Mesenchymal stem cell (in vitro differentiated cells and primary cell): Measurements from ENCODE around the gene PSMB2. TPM values are rescaled to one million over a fixed set of nuclear protein-coding genes. Genes with fewer than 3 reads are reported as not detected.
A peak's percentile ranks its signal among the peaks of the same experiment; 100 is the strongest.
"Not testable (repeated sequence)": the region's sequence is repeated elsewhere in the genome, so short reads cannot be mapped to it uniquely, and the experiment has no call there.

Experiments
- DNase-seq: peaks from one replicate; pipeline ENCODE4 v3.0.0-alpha.2; 2013
- H2AFZ ChIP-seq: one replicate; pipeline ENCODE4 v1.6.1; 2013; ENCODE audit warnings: low read depth, mild to moderate bottlenecking, control low read depth, inconsistent platforms, low read length, moderate library complexity
- H2AK5ac ChIP-seq: 2 replicates; pipeline ENCODE4 v1.6.1; 2013; ENCODE audit warnings: low read length, moderate library complexity, mild to moderate bottlenecking, inconsistent platforms; ENCODE audit not compliant: severe bottlenecking
- H2BK120ac ChIP-seq: one replicate; pipeline ENCODE4 v1.6.1; 2013; ENCODE audit warnings: low read depth, mild to moderate bottlenecking, inconsistent platforms, low read length, moderate library complexity
- H2BK12ac ChIP-seq, 2 experiments: one replicate each; pipeline ENCODE4 v1.6.1; 2013; ENCODE audit warnings: inconsistent platforms in 2 of 2, low read length in 2 of 2, mild to moderate bottlenecking in 2 of 2, moderate library complexity in 2 of 2, control low read depth in 1 of 2
- H2BK15ac ChIP-seq: one replicate; pipeline ENCODE4 v1.6.1; 2013; ENCODE audit warnings: mild to moderate bottlenecking, low read depth, inconsistent platforms; ENCODE audit not compliant: poor library complexity, severe bottlenecking
- H2BK5ac ChIP-seq: 2 replicates; pipeline ENCODE4 v1.6.1; 2013; ENCODE audit warnings: low read depth, mild to moderate bottlenecking, low read length, control low read depth, inconsistent platforms; ENCODE audit not compliant: poor library complexity, severe bottlenecking
- H3K14ac ChIP-seq, 2 experiments: one replicate each; pipeline ENCODE4 v1.6.1; 2013; ENCODE audit warnings: inconsistent platforms in 2 of 2, low read length in 2 of 2, control low read depth in 1 of 2, mild to moderate bottlenecking in 1 of 2, moderate library complexity in 1 of 2
- H3K18ac ChIP-seq, 2 experiments: one replicate each; pipeline ENCODE4 v1.6.1; 2013; ENCODE audit warnings: inconsistent platforms in 2 of 2, low read length in 2 of 2, control low read depth in 1 of 2, low read depth in 1 of 2, mild to moderate bottlenecking in 1 of 2
- H3K23ac ChIP-seq, 2 experiments: one replicate each; pipeline ENCODE4 v1.6.1; 2013; ENCODE audit warnings: inconsistent platforms in 2 of 2, low read length in 2 of 2, mild to moderate bottlenecking in 2 of 2, moderate library complexity in 2 of 2, control low read depth in 1 of 2
- H3K27ac ChIP-seq: 2 replicates; pipeline ENCODE4 v1.5.1; 2013; ENCODE audit warnings: mild to moderate bottlenecking, moderate library complexity, low read length, control low read depth, inconsistent platforms; ENCODE audit not compliant: poor library complexity, severe bottlenecking
- H3K27me3 ChIP-seq, 2 experiments: 2 replicates each; pipeline versions ENCODE4 v1.6.1 to v1.7.0; 2013; ENCODE audit warnings: low read length in 2 of 2, mild to moderate bottlenecking in 2 of 2, moderate library complexity in 2 of 2, control low read depth in 1 of 2, inconsistent platforms in 1 of 2; ENCODE audit not compliant: control insufficient read depth in 1 of 2, insufficient read depth in 1 of 2
- H3K36me3 ChIP-seq, 2 experiments: 2 replicates each; pipeline versions ENCODE4 v1.6.1 to v1.7.0; 2013; ENCODE audit warnings: low read length in 2 of 2, control low read depth in 1 of 2, inconsistent platforms in 1 of 2, low read depth in 1 of 2, mild to moderate bottlenecking in 1 of 2; ENCODE audit not compliant: insufficient read depth in 2 of 2, control insufficient read depth in 1 of 2
- H3K4ac ChIP-seq, 2 experiments: one replicate each; pipeline ENCODE4 v1.6.1; 2013; ENCODE audit warnings: inconsistent platforms in 2 of 2, low read length in 2 of 2, mild to moderate bottlenecking in 2 of 2, moderate library complexity in 2 of 2, control low read depth in 1 of 2, low read depth in 1 of 2
- H3K4me1 ChIP-seq: 2 replicates; pipeline ENCODE4 v1.6.1; 2013; ENCODE audit warnings: low read depth, low read length, control low read depth; ENCODE audit not compliant: control insufficient read depth, insufficient read depth
- H3K4me2 ChIP-seq: 2 replicates; pipeline ENCODE4 v1.6.1; 2013; ENCODE audit warnings: low read length, mild to moderate bottlenecking, inconsistent platforms; ENCODE audit not compliant: poor library complexity, severe bottlenecking
- H3K4me3 ChIP-seq, 2 experiments: 2 replicates each; pipeline versions ENCODE4 v1.5.1 to v1.7.0; 2013; ENCODE audit warnings: low read length in 2 of 2, mild to moderate bottlenecking in 2 of 2, control low read depth in 1 of 2, low read depth in 1 of 2; ENCODE audit not compliant: insufficient read depth in 1 of 2
- H3K79me1 ChIP-seq: replicated peaks from 2 replicates; pipeline ENCODE4 v1.6.1; 2013; ENCODE audit warnings: mild to moderate bottlenecking, control low read depth, low read length, inconsistent platforms; ENCODE audit not compliant: poor library complexity, severe bottlenecking
- H3K9ac ChIP-seq: 2 replicates; pipeline ENCODE4 v1.7.0; 2013; ENCODE audit warnings: mild to moderate bottlenecking, low read length, moderate library complexity
- H3K9me3 ChIP-seq: 2 replicates; pipeline ENCODE4 v1.7.0; 2013; ENCODE audit warnings: mild to moderate bottlenecking, low read length; ENCODE audit not compliant: control insufficient read depth
- H4K8ac ChIP-seq: one replicate; pipeline ENCODE4 v1.6.1; 2013; ENCODE audit warnings: inconsistent platforms, mild to moderate bottlenecking, low read length, moderate library complexity
- H4K91ac ChIP-seq: one replicate; pipeline ENCODE4 v1.6.1; 2013; ENCODE audit warnings: mild to moderate bottlenecking, low read length, inconsistent platforms
- WGBS: methylation state at CpG from one replicate; pipeline ENCODE4 v1.1.7; 2013; ENCODE audit warnings: mixed read lengths; 5-methylcytosine and 5-hydroxymethylcytosine counted together
- polyA plus RNA-seq, 2 experiments: library from polyadenylated mRNA; stranded (reverse); fragments of 200-250 nt; gene quantifications; one replicate each; pipeline ENCODE4 v1.2.3, GENCODE V29; 2013

Gene PSMB2
- polyA plus RNA-seq (2013, experiment 1 of 2): 169 TPM
- 180 TPM for polyA plus RNA-seq (2013, experiment 2 of 2)

DNA sequence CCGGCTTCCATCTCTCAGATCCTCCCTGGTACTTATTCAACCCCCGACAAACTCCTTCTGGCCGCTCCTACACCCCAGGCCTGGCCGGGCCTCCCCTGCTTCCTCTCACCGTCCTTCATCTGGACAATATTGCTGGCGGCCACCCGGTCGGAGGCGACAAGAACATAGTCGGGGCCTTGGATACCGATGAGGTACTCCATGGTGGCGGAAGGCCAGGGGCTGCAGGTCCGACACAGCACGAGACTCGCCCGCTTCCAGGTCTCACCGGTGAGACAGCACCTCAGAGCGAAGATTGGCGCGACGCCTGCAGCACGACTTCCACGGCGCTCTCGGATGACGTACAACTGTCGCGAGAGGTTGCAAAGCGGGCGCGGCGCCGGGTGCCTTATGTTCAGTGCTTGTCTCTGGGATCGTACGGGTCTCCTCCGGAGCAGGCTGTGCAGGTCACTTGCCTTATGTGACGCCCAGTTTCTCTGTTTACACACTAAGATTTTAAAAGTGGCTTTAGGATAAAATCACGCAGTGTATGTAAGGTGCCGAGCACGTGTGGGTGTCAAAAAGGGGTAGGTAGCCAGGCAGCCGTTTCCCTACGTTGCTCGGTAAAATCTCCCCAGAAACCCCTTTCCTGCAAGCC lies at the start of gene PSMB2:
TSS of gene PSMB2 (minus strand) at position 294 of the 634 bp plus-strand sequence. CDS start at position 200, 94 bp downstream.
- peak within 1 kb of the TSS; percentile 94 to 98 for H3K18ac ChIP-seq

DNA sequence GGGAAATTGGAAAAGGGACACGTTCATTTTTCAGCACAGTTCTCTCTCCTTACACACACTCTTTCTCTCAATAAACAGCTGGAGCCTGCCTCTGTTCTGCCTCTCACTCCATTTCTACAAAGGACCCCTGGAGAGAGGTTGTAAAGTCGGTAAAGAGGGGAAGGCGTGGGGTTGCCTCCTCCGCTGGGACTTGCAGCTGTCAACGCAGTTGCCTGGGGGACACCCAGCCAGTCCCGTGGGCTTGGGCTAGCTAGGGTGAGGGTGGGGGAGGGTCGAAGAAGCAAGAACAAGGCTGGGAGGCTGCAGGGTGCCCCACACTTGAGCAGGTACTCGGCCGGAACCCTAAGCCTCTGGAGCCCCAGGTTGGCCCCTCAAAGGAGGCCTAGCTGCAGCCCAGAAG lies 49.8 kb upstream of the PSMB2 start:
- DNase-seq: no peak
- H3K14ac ChIP-seq: no peak overlapping the region
- H2AFZ ChIP-seq: no peak overlapping the region
- H4K91ac ChIP-seq: no peak overlapping the region
- no peaks in the 10 kb centered on the region for H3K79me1 ChIP-seq
- no peak overlapping the region for H2BK12ac ChIP-seq
- H3K27me3 ChIP-seq: peaks cover 35 to 42% of the 10 kb centered on the region in 2 experiments
- H3K9me3 ChIP-seq: no peaks in the 10 kb centered on the region
- H3K18ac ChIP-seq: no peak overlapping the region
- no peak overlapping the region for H3K23ac ChIP-seq
- no peak overlapping the region for H3K4ac ChIP-seq
- 17% methylated on average over 7 of the region's 9 CpGs for WGBS
- peaks cover 3% of the 10 kb centered on the region for H3K4me1 ChIP-seq
- no peak overlapping the region for H2BK15ac ChIP-seq
- H3K4me3 ChIP-seq: no peak overlapping the region
- H4K8ac ChIP-seq: no peak overlapping the region
- H2BK5ac ChIP-seq: no peak overlapping the region
- no peak overlapping the region for H2AK5ac ChIP-seq
- H3K27ac ChIP-seq: no peak overlapping the region
- no peak overlapping the region for H2BK120ac ChIP-seq
- H3K36me3 ChIP-seq: no peaks in the 10 kb centered on the region
- H3K9ac ChIP-seq: no peak overlapping the region
- H3K4me2 ChIP-seq: no peak overlapping the region

More for the DNA sequence above, at the start of gene PSMB2:
- peak within 1 kb of the TSS; percentile 54 for H2AK5ac ChIP-seq
- no peaks in the 10 kb centered on the region for H3K36me3 ChIP-seq
- no peak within 1 kb of the TSS for H2BK12ac ChIP-seq
- H3K4me2 ChIP-seq: peak within 1 kb of the TSS; percentile 86
- peak within 1 kb of the TSS; percentile 85 for H2AFZ ChIP-seq
- H3K27me3 ChIP-seq: peaks cover 13 to 16% of the 10 kb centered on the region in 2 experiments
- WGBS: 0% methylated on average over 40 of the region's 43 CpGs
- peak within 1 kb of the TSS; percentile 73 to 98 for H3K4ac ChIP-seq
- H3K9ac ChIP-seq: peak within 1 kb of the TSS; percentile 96
- H4K91ac ChIP-seq: peak within 1 kb of the TSS; percentile 87
- H3K4me3 ChIP-seq: peak within 1 kb of the TSS; percentile 97 to 98
- H3K79me1 ChIP-seq: no peaks in the 10 kb centered on the region
- H3K4me1 ChIP-seq: no peaks in the 10 kb centered on the region
- H2BK15ac ChIP-seq: peak within 1 kb of the TSS; percentile 82
- H4K8ac ChIP-seq: peak within 1 kb of the TSS; percentile 100
- H3K27ac ChIP-seq: peak within 1 kb of the TSS; percentile 97
- H3K23ac ChIP-seq: no peak within 1 kb of the TSS
- H2BK5ac ChIP-seq: peak within 1 kb of the TSS; percentile 81
- no peaks in the 10 kb centered on the region for H3K9me3 ChIP-seq
- H3K14ac ChIP-seq: peak within 1 kb of the TSS in 1 of 2 experiments; percentile 35
- DNase-seq: peak; percentile 96
- H2BK120ac ChIP-seq: peak within 1 kb of the TSS; percentile 52

DNA sequence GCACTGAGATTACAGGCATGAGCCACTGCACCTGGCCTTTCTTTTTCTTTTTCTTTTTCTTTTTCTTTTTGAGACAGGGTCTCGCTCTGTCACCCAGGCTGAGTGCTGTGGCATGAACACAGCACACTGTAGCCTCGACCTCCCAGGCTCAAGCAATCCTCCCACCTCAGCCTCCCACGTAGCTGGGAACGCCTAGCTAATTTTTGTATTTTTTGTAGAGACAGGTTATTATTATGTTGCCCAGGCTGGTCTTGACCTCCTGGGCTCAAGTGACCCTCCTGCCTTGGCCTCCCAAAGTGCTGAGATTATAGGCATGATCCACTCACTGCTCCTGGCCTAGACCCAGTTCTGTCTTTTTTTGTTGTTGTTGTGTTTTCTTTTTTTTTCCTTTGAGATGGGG lies 48.8 kb upstream of the PSMB2 start:
- not testable (repeated sequence) for H2BK120ac ChIP-seq, H2AK5ac ChIP-seq, H2BK5ac ChIP-seq, H3K4me2 ChIP-seq, H3K14ac ChIP-seq, H2BK12ac ChIP-seq, H3K36me3 ChIP-seq, H3K23ac ChIP-seq, H3K4me1 ChIP-seq, H3K27ac ChIP-seq, H2AFZ ChIP-seq, H3K4me3 ChIP-seq, H4K91ac ChIP-seq, H2BK15ac ChIP-seq, H4K8ac ChIP-seq, DNase-seq, H3K9ac ChIP-seq, H3K79me1 ChIP-seq, H3K4ac ChIP-seq, H3K9me3 ChIP-seq, H3K18ac ChIP-seq
- WGBS: 100% methylated on average over 1 of the region's 4 CpGs
- H3K27me3 ChIP-seq: peaks cover 34 to 47% of the 10 kb centered on the region in 2 experiments

DNA sequence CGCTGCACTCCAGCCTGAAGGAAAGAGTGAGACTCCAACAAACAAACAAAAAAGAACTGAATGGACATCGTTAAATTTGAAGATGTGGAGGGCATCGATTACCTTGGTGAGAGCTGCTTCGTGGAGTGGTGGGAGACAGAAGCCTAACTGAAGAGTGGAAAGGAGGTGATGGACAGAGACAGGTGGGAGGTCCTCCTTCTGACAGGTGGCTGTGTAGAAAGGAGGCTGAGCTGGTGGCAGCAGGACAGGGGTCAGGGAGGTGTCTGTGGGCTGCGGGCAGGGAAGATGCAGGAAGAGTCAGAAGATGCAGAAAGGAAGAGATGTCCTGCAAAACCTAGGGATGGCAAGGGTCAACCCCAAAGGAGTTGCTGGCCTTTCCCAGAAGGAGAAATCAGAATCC lies 46.8 kb upstream of the PSMB2 start:
- 89% methylated on average over 5 of the region's 5 CpGs for WGBS
- no peak for DNase-seq
- no peak overlapping the region for H2BK5ac ChIP-seq

More for the DNA sequence above, 46.8 kb upstream of the PSMB2 start:
- Histone ChIP-seq H3K18ac (no peak overlapping the region), H4K8ac (no peak overlapping the region), H3K27ac (no peak overlapping the region), H3K79me1 (no peaks in the 10 kb centered on the region), H2AFZ (no peak overlapping the region), H3K9ac (no peak overlapping the region), H3K23ac (no peak overlapping the region), H3K9me3 (no peaks in the 10 kb centered on the region), H3K27me3 (peaks cover 53 to 63% of the 10 kb centered on the region in 2 experiments), H3K36me3 (no peaks in the 10 kb centered on the region), H2BK120ac (no peak overlapping the region), H3K14ac (no peak overlapping the region), H2AK5ac (no peak overlapping the region), H3K4ac (no peak overlapping the region), H3K4me3 (no peak overlapping the region), H3K4me1 (peaks cover 3% of the 10 kb centered on the region), H3K4me2 (no peak overlapping the region), H4K91ac (no peak overlapping the region), H2BK15ac (no peak overlapping the region), H2BK12ac (no peak overlapping the region)
